ENCODE data around the gene TSPO2.

Gene TSPO2

GRCh38 chr6:41092421-41093140, 50.3 kb downstream of the TSPO2 start:
- H3K4me3 ChIP-seq (replicated peaks in 1 of 2; ENCODE audit: low read depth in 2 of 2, low read length in 2 of 2): no peak overlapping the region
- TF ChIP-seq CTCF (IDR thresholded peaks at IDR 0.05; ENCODE audit: low read depth, low read length): peak; percentile 47
- DNase-seq (ENCODE audit: low read depth in 2 of 2): peak; percentile 47 to 56

GRCh38 chr6:41093729-41094128, 51.5 kb downstream of the TSPO2 start:
- no peak for TF ChIP-seq CTCF (IDR thresholded peaks at IDR 0.05; ENCODE audit: low read depth, low read length)
- peak in 1 of 2 donors; percentile 25 for DNase-seq (ENCODE audit: low read depth in 2 of 2)
- no peak overlapping the region for H3K4me3 ChIP-seq (replicated peaks in 1 of 2; ENCODE audit: low read depth in 2 of 2, low read length in 2 of 2)

Measured in cardiac fibroblast (primary cell).